SK-N-SH (cell line): ENCODE data around the gene ASTN2. TPM values are rescaled to one million over a fixed set of nuclear protein-coding genes. Genes with fewer than 3 reads are reported as not detected.

Experiments
- CTCF ChIA-PET: fragments of 300-600, 350-600 bp; formaldehyde crosslinking; extraction: SDS; loops from one replicate; lab custom pipeline; 2021; lab: Yijun Ruan, JAX
- POLR2A ChIA-PET: fragments of 350-600 bp; sonication (Branson Sonifier 250); formaldehyde crosslinking; extraction: SDS; loops from one replicate; lab custom pipeline; 2020; ENCODE audit warnings: antibody characterized with exemption, inconsistent platforms; lab: Yijun Ruan, JAX
- DNase-seq: peaks from one replicate; pipeline ENCODE4 v3.0.0; 2012
- H2AFZ ChIP-seq: fragments of 200-600 bp; sonication (generic); 2 replicates; pipeline ENCODE4 v1.8.1; 2016; ENCODE audit warnings: antibody characterized with exemption, mild to moderate bottlenecking, low read depth
- H3F3A ChIP-seq: fragments of 200-600 bp; sonication (generic); replicated peaks from 2 replicates; pipeline ENCODE3; 2016; ENCODE audit warnings: antibody characterized with exemption, mild to moderate bottlenecking; ENCODE audit not compliant: insufficient read depth
- H3K27ac ChIP-seq, 2 experiments: fragments of 200-500 bp in 1 of 2; fragments of 200-600 bp in 1 of 2; sonication (Bioruptor generic) in 1 of 2; sonication (generic), shearing (Covaris generic) in 1 of 2; 2 replicates each; pipeline versions ENCODE4 v1.5.1 to v1.6.1; 2014 to 2016; ENCODE audit warnings: low read depth in 2 of 2, inconsistent platforms in 1 of 2, low read length in 1 of 2, mild to moderate bottlenecking in 1 of 2, mixed read lengths in 1 of 2
- H3K27me3 ChIP-seq: fragments of 200-600 bp; sonication (generic), shearing (Covaris generic); 2 replicates; pipeline ENCODE4 v1.6.1; 2016; ENCODE audit warnings: mixed run types; ENCODE audit not compliant: insufficient read depth
- H3K36me3 ChIP-seq, 2 experiments: fragments of 200-500 bp in 1 of 2; fragments of 200-600 bp in 1 of 2; sonication (Bioruptor generic) in 1 of 2; sonication (generic) in 1 of 2; replicated peaks in 1 of 2; 2 replicates each; pipeline versions ENCODE3 to v1.5.1; 2014 to 2016; ENCODE audit warnings: low read length in 1 of 2, mild to moderate bottlenecking in 1 of 2; ENCODE audit not compliant: insufficient read depth in 2 of 2, control insufficient read depth in 1 of 2
- H3K4me1 ChIP-seq, 2 experiments: fragments of 200-500 bp in 1 of 2; fragments of 200-600 bp in 1 of 2; sonication (Bioruptor generic) in 1 of 2; sonication (generic), shearing (Covaris generic) in 1 of 2; 2 replicates each; pipeline versions ENCODE4 v1.5.1 to v1.6.1; 2014 to 2016; ENCODE audit warnings: low read depth in 1 of 2, low read length in 1 of 2, mixed run types in 1 of 2; ENCODE audit not compliant: insufficient read depth in 2 of 2, control insufficient read depth in 1 of 2
- H3K4me2 ChIP-seq: fragments of 200-600 bp; sonication (generic), shearing (Covaris generic); 2 replicates; pipeline ENCODE4 v1.6.1; 2017; ENCODE audit warnings: mixed run types
- H3K4me3 ChIP-seq, 2 experiments: fragments of 200-500 bp in 1 of 2; fragments of 200-600 bp in 1 of 2; sonication (Bioruptor generic) in 1 of 2; sonication (generic), shearing (Covaris generic) in 1 of 2; 2 replicates each; pipeline versions ENCODE4 v1.5.1 to v1.8.1; 2014 to 2016; ENCODE audit warnings: low read depth in 2 of 2, inconsistent platforms in 1 of 2, low read length in 1 of 2, mild to moderate bottlenecking in 1 of 2, mixed read lengths in 1 of 2, moderate library complexity in 1 of 2
- H3K79me2 ChIP-seq: fragments of 200-600 bp; sonication (generic); 2 replicates; pipeline ENCODE4 v1.8.1; 2017; ENCODE audit warnings: mild to moderate bottlenecking; ENCODE audit not compliant: insufficient read depth
- H3K9ac ChIP-seq: fragments of 200-600 bp; sonication (generic); 2 replicates; pipeline ENCODE4 v1.6.1; 2017; ENCODE audit warnings: mixed run types
- H3K9me2 ChIP-seq: fragments of 200-600 bp; sonication (generic); 2 replicates; pipeline ENCODE4 v1.6.1; 2017; ENCODE audit warnings: mixed run types
- H3K9me3 ChIP-seq: fragments of 200-600 bp; sonication (generic); 2 replicates; pipeline ENCODE4 v1.6.1; 2017; ENCODE audit warnings: mixed run types, mild to moderate bottlenecking, moderate library complexity
- H4K20me1 ChIP-seq: fragments of 200-600 bp; sonication (generic); 2 replicates; pipeline ENCODE4 v1.6.1; 2017; ENCODE audit warnings: mild to moderate bottlenecking, mixed run types; ENCODE audit not compliant: insufficient read depth
- CHD2 ChIP-seq: fragments of 150-350 bp; IDR thresholded peaks from 2 replicates; pipeline ENCODE4 v1.6.1; 2018; ENCODE audit warnings: low read length; ENCODE audit not compliant: partially characterized antibody
- EZH2phosphoT487 ChIP-seq: fragments of 200-600 bp; sonication (generic); IDR thresholded peaks from 2 replicates; pipeline ENCODE4 v1.6.1; 2017; ENCODE audit warnings: low read depth, mixed run types, mild to moderate bottlenecking, antibody characterized with exemption, moderate library complexity, borderline replicate concordance
- FOSL2 ChIP-seq: IDR thresholded peaks from 2 replicates; pipeline ENCODE4 v1.4.0; 2012; ENCODE audit warnings: low read depth, mild to moderate bottlenecking, moderate library complexity, borderline replicate concordance
- FOXJ3 ChIP-seq: sonication (generic); formaldehyde crosslinking; IDR thresholded peaks from 2 replicates; pipeline ENCODE4 v1.5.1; 2020; ENCODE audit warnings: mild to moderate bottlenecking, missing genetic modification reagents
- GABPA ChIP-seq: IDR thresholded peaks from 2 replicates; pipeline ENCODE4 v1.4.0; 2012; ENCODE audit warnings: low read depth, mild to moderate bottlenecking
- GATA2 ChIP-seq: sonication (generic); formaldehyde crosslinking; IDR thresholded peaks from 2 replicates; pipeline ENCODE4 v1.5.0; 2020; ENCODE audit warnings: mild to moderate bottlenecking, missing genetic modification reagents
- IRF3 ChIP-seq: fragments of 150-350 bp; IDR thresholded peaks from 2 replicates; pipeline ENCODE4 v1.6.1; 2016; ENCODE audit warnings: mild to moderate bottlenecking, low read depth, low read length
- MAX ChIP-seq: IDR thresholded peaks from 2 replicates; pipeline ENCODE4 v1.4.0; 2012; ENCODE audit warnings: low read depth
- NFIC ChIP-seq: IDR thresholded peaks from 2 replicates; pipeline ENCODE4 v1.4.0; 2012; ENCODE audit warnings: borderline replicate concordance
- NRF1 ChIP-seq: IDR thresholded peaks from 2 replicates; pipeline ENCODE4 v1.6.1; 2012; ENCODE audit warnings: low read depth, mild to moderate bottlenecking, low read length
- RCOR1 ChIP-seq: fragments of 150-350 bp; IDR thresholded peaks from 2 replicates; pipeline ENCODE4 v1.6.1; 2017; ENCODE audit warnings: antibody characterized with exemption, low read length
- REST ChIP-seq: IDR thresholded peaks from 2 replicates; pipeline ENCODE4 v1.6.1; 2012; ENCODE audit warnings: mild to moderate bottlenecking, low read depth, low read length, moderate library complexity
- RFX5 ChIP-seq: IDR thresholded peaks from 2 replicates; pipeline ENCODE4 v1.6.1; 2012; ENCODE audit warnings: mild to moderate bottlenecking, improper control_type of control experiment, low read length
- RXRA ChIP-seq: IDR thresholded peaks from 2 replicates; pipeline ENCODE4 v1.4.0; 2012; ENCODE audit warnings: low read depth, mild to moderate bottlenecking, borderline replicate concordance
- SIN3A ChIP-seq: IDR thresholded peaks from 2 replicates; pipeline ENCODE4 v1.6.1; 2012; ENCODE audit warnings: low read depth, mild to moderate bottlenecking, low read length, moderate library complexity, borderline replicate concordance
- TAF1 ChIP-seq: IDR thresholded peaks from 2 replicates; pipeline ENCODE4 v1.6.1; 2012; ENCODE audit warnings: low read depth, mild to moderate bottlenecking, low read length, moderate library complexity, borderline replicate concordance
- USF1 ChIP-seq: IDR thresholded peaks from 2 replicates; pipeline ENCODE4 v1.4.0; 2012; ENCODE audit warnings: low read depth, borderline replicate concordance
- WGBS: methylation state at CpG from one replicate; pipeline ENCODE4 v1.1.6; 2017; ENCODE audit warnings: low lambda C conversion rate; 5-methylcytosine and 5-hydroxymethylcytosine counted together
- polyA plus RNA-seq, 3 experiments: library from polyadenylated mRNA; depleted of rRNA; stranded (reverse); fragments of >200 nt; gene quantifications; 2 replicates each; pipeline ENCODE4 v1.2.3, GENCODE V29; 2012

ASTN2 gene
- polyA plus RNA-seq, 1 of the 3 experiments (the other 2 are of a cell fraction) = 6.6 TPM

GRCh38 chr9:117405950-117406705 is 8.7 kb downstream of the ASTN2 start:
- TF ChIP-seq SIN3A (no peak), RFX5 (no peak), NRF1 (no peak), EZH2phosphoT487 (no peak), FOSL2 (no peak), CHD2 (no peak), IRF3 (no peak), TAF1 (no peak), REST (no peak), FOXJ3 (CRISPR knock-in tag) (no peak), MAX (no peak), RCOR1 (no peak), RXRA (no peak), GATA2 (CRISPR knock-in tag) (no peak), NFIC (no peak), USF1 (no peak), GABPA (no peak)

More at GRCh38 chr9:117405950-117406705, 8.7 kb downstream of the ASTN2 start:
- no peaks in the 10 kb centered on the region for H3F3A ChIP-seq
- no peak overlapping the region for H3K9ac ChIP-seq
- no peaks in the 10 kb centered on the region for H4K20me1 ChIP-seq
- no peaks in the 10 kb centered on the region for H3K27me3 ChIP-seq
- ChIA-PET CTCF (interaction anchor here (0.8 to 3.1 kb wide), 4 partner anchors 17 to 669 kb away, joined by 3 to 15 read pairs (median 5); no protein-coding TSS in a partner anchor), POLR2A (no interaction called here)
- H3K4me1 ChIP-seq = peaks cover 0 to 74% of the 10 kb centered on the region in 2 experiments; a peak in 2 of 4 replicates
- no peaks in the 10 kb centered on the region for H3K79me2 ChIP-seq
- peak overlapping the region in 1 of 2 experiments; percentile 100; a peak in 2 of 4 replicates for H3K27ac ChIP-seq
- H3K9me3 ChIP-seq = no peaks in the 10 kb centered on the region
- H3K36me3 ChIP-seq = no peaks in the 10 kb centered on the region
- WGBS = 21% methylated on average over 7 of the region's 7 CpGs
- no peak overlapping the region for H3K4me3 ChIP-seq
- H3K4me2 ChIP-seq = no peak overlapping the region
- no peak overlapping the region for H2AFZ ChIP-seq
- H3K9me2 ChIP-seq = no peaks in the 10 kb centered on the region
- DNase-seq = no peak
